NCI-H510A (cell line): Measurements from ENCODE around the gene CRHR1.

ENCODE experiments used
- DNase-seq: peaks from one replicate; lab custom pipeline; 2025; lab: John Stamatoyannopoulos, UW

The CRHR1 gene

DNA sequence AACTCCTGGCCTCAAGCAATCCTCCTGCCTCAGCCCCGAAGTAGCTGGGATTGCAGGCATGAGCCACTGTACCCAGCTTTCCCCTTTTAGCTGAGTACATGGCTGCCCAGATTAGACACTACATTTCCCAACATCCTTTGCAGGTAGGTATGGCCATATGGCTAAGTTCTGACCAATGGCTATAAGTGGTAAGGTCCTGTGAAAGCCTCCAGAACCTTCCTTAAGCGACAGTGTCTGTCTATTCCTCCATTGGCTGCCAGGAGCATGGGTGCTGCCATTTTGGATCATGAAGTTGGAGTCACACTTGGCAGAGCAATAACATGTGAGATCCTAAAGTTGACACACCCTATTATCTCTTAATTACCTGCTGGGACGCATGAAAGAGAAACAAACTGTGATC lies 24.4 kb upstream of the CRHR1 start:
- no peak for DNase-seq

- no peak for DNase-seq
Observed at GRCh38 chr17:45761957-45762565, 22.1 kb upstream of the CRHR1 start.

- DNase-seq: no peak
Observed at GRCh38 chr17:45763182-45763581, 20.9 kb upstream of the CRHR1 start.

DNA sequence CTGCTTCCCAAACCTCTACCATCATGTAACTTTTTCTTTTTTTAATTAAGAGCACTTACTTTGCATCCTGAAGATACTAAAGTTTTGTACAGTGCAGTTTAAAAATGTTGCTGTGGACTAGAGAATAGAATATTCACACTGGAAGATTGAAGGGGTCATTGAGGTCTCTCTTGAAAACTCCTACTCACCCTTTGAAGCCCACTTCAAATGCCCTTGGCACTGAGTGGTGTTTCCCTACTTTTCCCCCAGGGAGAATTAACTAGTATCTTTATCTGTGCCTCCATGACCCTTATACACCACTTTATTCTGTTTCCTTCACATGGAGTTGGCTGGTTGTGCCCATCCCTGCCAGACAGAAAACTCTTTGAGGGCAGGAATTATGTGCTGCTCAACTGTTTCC lies 19.6 kb upstream of the CRHR1 start:
- no peak for DNase-seq

DNA sequence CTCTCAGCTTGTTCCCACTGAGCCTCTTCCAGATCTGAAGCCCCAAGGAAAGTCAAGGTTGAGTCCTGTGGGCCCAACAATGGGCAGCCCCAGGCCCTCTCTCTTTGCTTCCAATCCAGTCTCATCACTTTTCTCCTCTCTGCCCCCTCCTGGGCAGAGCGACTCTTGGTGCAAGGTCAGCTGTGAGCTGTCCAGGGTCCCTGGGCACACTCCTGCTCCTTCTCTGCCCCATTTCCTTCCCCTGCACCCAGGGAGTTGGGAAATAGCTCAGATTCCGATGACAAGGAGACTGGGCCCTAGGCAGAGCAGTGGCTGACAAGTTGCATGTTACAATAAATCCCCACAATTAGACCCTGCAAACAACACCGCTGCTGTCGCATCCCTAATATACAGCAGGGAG lies 16.1 kb upstream of the CRHR1 start:
- DNase-seq: no peak

DNA sequence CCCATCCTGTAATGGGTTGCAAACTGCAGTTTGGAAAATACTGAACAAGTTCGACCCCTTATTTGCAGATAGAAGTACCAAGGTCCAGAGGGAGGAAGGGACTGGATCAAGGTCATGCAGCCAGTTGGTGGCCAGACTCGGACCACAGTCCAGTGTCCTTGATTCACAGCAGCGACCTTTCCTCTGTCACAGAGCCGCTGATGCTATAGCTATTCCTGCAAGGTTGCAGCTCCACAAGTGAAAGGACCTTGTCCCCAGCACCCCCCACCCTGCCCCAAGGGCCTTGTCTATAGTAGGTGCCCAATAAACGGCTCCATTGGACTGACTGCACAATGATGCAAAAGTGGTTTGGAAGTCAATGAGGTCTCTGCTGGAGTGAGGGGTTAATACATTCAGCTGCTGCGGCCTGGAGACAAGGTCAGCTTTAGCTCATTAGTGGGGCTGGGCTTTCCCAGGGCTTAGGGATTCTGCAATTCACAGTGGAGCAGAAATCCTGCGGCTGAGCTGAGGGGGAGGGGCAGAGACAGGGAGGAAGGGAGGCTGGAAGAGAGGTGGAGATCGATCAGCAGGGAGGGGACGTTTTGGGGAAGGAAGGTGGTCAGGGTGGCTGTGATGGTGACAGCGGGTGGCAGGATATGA lies 13.4 kb upstream of the CRHR1 start:
- DNase-seq: no peak

GRCh38 chr17:45771271-45771959 lies 12.7 kb upstream of the CRHR1 start:
- no peak for DNase-seq

GRCh38 chr17:45775148-45775547 lies 9.0 kb upstream of the CRHR1 start:
- peak; percentile 44 for DNase-seq

- peak; percentile 49 for DNase-seq
Observed at GRCh38 chr17:45775576-45776011, 8.5 kb upstream of the CRHR1 start.

DNA sequence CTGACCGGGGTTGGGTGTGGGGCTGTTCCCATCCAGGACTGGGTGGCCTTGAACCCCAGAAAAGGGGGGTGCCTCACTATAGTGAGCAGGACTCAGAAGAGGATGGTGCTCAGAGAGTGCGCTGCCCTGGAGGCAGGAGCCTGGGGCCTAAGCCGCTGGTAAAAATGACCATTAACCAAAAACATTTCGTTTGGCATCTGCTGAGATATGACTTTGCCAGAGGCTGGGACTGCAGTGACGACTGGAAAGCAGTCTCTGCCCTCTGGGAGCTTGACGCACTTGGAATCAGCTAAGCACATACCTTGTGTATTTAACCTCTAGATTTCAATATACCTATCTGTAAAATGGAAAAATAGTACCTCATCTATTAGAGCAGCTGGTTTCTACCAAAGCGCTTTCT lies 7.2 kb upstream of the CRHR1 start:
- DNase-seq: no peak

DNA sequence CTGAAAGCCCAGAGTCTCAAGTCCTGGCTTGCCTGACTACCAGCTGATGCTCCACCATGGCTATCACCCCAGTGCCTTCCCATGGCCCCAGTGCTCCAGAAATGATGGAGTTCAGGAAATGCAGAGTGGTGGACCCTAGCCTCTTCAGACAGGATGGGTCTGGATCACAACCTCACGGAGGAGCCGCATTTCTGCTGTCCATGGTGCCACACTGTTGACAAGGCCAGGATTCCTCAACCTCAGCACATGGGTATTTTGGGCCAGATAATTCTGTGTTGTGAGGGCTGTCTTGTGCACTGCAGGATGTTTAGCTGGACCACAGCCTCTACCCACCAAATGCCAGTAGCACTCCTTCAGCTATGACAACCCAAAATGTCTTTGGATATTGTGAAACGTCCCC lies 6.7 kb upstream of the CRHR1 start:
- DNase-seq: no peak

- no peak for DNase-seq
Observed at GRCh38 chr17:45780921-45781320, 3.2 kb upstream of the CRHR1 start.

DNA sequence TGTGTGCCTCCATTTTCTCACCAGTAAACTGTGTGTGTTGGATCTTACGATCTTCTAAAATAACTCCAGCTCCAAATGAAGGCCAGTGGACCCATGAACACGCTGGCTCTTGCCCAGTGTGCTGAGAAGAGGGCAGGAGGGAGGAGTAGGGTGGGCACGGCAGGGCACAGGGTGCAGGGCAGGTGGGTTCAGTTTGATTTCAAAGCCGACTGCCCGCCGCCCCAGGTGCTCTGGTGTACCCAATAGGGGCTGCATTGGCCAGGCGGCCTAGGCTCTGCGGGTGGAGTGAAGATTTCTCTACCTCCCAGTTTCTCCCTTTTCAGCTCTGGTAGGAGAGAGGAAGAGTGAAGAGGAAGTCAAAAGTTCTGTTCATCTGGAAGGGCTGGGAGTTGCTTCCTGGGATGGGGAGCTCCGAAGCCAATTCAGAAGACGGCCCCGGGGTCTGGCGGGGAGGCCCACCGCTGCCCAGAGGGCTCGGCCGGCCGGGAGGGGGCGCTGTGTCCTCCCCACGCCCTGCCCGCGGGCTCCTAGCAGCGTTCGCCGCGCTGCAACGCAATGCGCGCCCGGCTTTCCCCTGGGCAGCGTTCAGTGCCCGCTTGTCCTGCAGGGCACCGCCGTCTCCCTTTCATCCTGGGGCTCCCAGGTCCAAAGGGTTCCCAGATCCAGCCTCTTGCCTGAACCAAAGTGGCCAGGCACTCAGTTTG lies 1.1 kb upstream of the CRHR1 start:
- DNase-seq: peak; percentile 28

DNA sequence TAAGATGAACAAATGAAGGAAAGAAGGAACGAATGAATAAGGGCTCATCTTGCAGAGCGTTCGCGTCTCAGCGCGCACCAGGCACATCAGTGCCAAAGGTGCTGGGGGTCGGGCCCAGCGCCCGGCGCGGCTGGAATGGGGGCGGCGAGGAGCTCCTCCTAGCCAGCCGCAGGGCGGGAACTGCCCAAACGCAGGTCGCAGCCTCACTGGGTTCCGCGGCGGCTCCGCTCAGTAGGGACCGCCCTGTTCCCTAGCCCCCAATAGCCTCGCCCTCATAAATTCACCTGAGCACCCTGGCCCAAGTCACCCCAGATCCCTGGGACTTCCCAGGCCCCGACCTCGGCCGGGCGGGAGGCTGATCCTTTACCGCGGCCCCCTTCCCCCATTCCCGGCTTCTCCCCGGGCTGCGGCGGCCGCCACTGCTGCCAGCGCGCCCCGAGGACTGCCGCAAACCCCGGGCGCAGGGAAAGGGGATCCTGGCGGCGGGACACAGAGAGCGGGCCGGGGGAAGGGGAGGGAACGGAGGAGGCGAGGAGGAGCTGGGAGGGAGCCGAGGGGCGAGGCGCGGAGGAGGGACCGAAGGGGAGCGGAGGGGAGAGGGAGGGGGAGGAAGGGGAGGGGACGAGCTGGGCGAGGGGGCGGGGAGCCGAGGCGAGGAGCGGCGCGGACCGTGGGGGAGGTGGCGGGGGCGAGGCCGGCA lies 377 bp upstream of the CRHR1 start:
- peak; percentile 79 for DNase-seq

DNA sequence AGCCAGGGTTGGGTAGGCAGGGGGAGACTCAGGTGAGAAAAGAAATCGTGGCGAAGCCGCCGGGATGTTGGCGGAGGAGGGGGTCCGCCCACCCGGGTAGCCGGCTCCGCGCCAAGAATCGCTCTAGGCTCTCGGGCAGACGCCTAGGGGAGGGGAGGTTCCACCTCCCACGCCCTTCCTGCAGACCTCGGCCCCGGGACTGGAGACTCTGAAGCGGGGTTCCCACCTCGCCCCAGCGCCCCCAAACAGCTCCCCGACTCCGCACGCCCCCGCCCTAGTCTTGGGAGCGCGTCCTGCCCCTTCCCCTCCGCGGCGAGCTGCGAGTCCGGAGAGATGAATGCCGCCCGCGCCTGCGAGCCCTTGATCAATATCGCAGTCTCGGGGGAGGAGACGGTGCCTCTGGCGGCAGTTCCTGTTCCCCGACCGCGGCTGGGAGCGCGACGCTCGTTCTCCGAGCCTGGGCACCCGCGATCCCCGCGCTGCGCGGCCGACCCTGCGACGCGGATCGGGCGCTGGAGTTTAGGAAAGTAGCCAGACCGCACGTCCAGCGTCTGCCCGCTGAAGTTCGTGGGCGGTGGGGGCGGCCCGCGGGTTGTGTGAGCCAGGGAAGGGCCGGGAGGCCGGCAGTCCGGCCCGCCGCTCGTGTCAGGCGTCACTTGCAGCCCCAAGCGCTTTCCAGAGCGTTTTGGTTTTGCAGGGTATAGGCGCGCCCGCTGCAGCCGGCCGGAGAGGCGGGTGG lies 790 bp downstream of the CRHR1 start:
- peak; percentile 38 for DNase-seq

- DNase-seq: no peak
Observed at GRCh38 chr17:45785480-45786193, 1.5 kb downstream of the CRHR1 start.

DNA sequence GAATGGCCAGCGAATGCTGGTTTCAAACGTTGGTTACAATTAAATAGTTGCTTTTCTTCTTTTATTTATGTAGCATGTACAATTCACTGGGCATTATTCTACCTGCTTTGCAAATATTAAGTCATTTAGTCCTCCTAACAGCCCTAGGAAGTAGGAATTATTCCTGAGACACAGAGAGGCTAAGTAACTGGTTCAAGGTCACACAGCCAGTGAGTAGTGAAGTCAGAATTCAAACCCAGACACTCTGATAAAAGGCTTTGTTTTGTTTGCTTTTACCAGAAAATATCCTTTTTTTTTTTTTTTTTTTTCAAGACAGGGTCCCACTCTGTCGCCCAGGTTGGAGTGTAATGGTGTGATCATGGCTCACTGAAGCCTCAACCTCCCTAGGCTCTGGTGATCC lies 2.2 kb downstream of the CRHR1 start:
- no peak for DNase-seq

DNA sequence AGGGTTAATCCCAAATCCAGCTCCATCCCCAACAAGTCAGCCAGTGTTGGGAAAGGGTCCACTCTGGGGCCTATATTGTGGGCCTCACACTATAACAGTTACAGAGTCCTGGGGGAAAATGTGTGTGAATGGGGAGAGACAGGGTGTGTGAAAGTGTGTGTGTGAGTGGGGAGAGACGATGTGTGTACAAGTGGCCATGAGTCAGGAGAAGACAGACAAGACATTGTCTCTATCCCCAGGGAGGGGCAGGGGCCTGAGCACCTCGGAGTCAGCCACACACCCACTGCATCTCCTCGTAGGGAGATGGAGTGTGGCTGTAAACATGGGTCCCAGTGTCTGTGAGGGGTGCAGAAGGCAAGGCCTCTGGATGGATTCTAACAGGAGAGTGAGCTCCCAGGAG lies 2.9 kb downstream of the CRHR1 start:
- DNase-seq: no peak

- DNase-seq: no peak
Observed at GRCh38 chr17:45787656-45788055, 3.5 kb downstream of the CRHR1 start.

- no peak for DNase-seq
Observed at GRCh38 chr17:45788057-45788456, 3.9 kb downstream of the CRHR1 start.

DNA sequence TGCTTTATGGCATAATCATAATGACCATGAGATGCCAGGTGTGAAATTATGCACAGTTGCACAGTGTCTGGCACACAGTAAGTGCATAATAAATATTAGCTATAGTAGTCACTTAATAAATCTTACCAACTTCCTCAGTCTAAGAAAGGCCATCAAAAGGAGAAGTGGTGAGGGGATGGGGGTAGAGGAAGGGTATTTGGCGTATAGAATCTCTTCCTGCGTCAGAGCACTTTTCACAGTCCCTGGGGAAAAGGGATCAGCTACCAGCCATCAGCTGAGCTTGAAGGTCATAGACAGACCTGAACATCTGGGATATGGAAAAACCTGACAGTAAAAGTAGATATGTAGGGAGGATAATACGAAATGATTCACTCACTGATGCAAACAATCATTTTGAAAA lies 5.8 kb downstream of the CRHR1 start:
- no peak for DNase-seq
